GM18951 (cell line): Measurements from ENCODE around the gene TPO.

ENCODE experiments used
- POLR2A ChIP-seq: IDR thresholded peaks from 4 replicates; pipeline ENCODE4 v1.6.1; 2011; ENCODE audit warnings: mild to moderate bottlenecking; ENCODE audit not compliant: insufficient read length, insufficient read depth; ENCODE audit errors: extremely low read depth
- in situ Hi-C: fragments of 300-500 bp; cut with MboI; formaldehyde crosslinking; loops from one replicate; pipeline ENCODE4 v1.12.0; 2022; ENCODE audit warnings: low sequenced_read_pairs, mixed read lengths, inconsistent platforms; ENCODE audit not compliant: unreplicated experiment

Gene TPO

GRCh38 chr2:1550658-1551316, 137.5 kb downstream of the TPO start:
- TF ChIP-seq POLR2A, result no peak
- in situ Hi-C loops, result no loop called here

- in situ Hi-C loops, result no loop called here
- no peak for TF ChIP-seq POLR2A
These were observed 138.6 kb downstream of the TPO start for GRCh38 chr2:1551905-1552304.

- in situ Hi-C loops, result no loop called here
These were observed 139.3 kb downstream of the TPO start for GRCh38 chr2:1552611-1553010.

GRCh38 chr2:1553671-1554295, 140.5 kb downstream of the TPO start:
- no peak for TF ChIP-seq POLR2A
- in situ Hi-C loops, result no loop called here

More at GRCh38 chr2:1552611-1553010, 139.3 kb downstream of the TPO start:
- no peak for TF ChIP-seq POLR2A

GRCh38 chr2:1556286-1556685, 143.0 kb downstream of the TPO start:
- no peak for TF ChIP-seq POLR2A
- in situ Hi-C loops, result no loop called here

DNA sequence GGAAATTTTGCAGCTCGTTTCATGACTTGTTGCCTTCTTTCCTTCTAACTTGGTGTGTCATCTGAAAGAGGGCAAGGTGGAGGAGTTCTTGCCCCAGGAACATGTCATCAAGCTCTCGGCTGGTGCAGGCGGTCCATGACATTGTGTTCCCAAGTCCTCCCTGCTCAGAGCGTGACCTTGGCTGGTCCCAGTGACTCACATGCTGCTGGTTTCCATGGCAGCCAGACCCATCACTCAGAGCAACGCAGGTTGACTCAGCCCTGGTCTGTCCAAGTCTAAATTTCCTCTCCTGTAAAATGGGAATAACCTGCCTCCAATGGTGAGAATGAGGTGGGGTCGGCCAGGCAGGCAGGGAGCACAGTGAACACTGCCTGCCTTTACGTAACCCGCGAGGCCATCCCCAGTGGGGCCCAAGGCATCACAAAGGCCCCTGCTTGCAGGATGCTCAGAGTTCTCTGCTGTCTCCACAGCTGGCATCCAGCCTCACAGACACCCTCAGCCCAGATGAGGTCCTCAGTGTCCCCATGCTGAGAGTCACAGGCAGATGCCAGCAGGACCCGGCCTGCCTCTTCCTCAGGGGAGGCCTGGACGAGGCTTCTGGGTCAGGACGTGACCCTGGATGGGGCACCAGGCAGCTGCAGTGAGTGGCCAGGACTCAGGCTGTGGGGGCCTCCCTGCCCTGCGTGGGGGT, 143.7 kb downstream of the TPO start:
- in situ Hi-C loops, result no loop called here
- no peak for TF ChIP-seq POLR2A

DNA sequence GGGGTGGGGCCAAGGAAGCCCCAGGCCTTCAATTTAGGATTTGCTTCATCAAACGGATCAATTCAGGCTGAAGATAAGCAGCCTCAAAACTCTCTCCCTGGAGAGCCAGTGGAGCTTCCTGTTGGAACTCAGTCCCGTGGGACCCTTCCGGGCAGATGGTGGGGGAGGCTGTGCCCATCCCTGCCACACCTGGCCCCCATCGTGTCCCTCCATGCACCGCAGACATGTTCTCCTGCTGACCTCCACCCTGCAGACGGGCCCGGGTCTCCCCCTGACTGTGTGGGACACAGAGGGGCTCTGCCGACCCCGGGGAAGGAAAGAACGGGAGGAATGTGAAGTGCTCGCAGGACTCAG, 144.2 kb downstream of the TPO start:
- in situ Hi-C loops, result no loop called here
- TF ChIP-seq POLR2A, result no peak

GRCh38 chr2:1559589-1560175, 146.4 kb downstream of the TPO start:
- no peak for TF ChIP-seq POLR2A
- in situ Hi-C loops, result no loop called here

DNA sequence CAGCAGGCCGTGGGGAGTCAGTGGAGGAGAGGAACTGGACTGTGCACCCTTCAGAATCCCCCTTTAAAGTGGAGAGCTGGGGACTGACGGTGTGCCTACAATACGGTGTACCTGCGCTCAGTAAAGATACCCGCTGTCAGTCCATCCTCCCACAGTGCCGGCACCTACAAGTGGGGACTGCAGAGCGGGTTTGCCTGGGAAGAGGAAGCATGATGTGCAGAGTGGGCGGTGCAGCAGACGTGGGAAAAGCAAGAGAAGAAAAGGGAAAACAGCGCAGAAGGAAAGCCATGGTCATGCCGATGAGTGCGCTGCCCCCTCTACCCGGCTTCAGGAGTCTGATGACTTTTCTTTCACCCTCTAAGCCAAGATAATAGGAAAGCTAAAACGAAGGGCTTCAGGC, 148.0 kb downstream of the TPO start:
- in situ Hi-C loops, result no loop called here
- no peak for TF ChIP-seq POLR2A

GRCh38 chr2:1561811-1562421, 148.7 kb downstream of the TPO start:
- in situ Hi-C loops, result no loop called here
- TF ChIP-seq POLR2A, result no peak

GRCh38 chr2:1563084-1563857, 150.0 kb downstream of the TPO start:
- TF ChIP-seq POLR2A, result no peak
- in situ Hi-C loops, result no loop called here

DNA sequence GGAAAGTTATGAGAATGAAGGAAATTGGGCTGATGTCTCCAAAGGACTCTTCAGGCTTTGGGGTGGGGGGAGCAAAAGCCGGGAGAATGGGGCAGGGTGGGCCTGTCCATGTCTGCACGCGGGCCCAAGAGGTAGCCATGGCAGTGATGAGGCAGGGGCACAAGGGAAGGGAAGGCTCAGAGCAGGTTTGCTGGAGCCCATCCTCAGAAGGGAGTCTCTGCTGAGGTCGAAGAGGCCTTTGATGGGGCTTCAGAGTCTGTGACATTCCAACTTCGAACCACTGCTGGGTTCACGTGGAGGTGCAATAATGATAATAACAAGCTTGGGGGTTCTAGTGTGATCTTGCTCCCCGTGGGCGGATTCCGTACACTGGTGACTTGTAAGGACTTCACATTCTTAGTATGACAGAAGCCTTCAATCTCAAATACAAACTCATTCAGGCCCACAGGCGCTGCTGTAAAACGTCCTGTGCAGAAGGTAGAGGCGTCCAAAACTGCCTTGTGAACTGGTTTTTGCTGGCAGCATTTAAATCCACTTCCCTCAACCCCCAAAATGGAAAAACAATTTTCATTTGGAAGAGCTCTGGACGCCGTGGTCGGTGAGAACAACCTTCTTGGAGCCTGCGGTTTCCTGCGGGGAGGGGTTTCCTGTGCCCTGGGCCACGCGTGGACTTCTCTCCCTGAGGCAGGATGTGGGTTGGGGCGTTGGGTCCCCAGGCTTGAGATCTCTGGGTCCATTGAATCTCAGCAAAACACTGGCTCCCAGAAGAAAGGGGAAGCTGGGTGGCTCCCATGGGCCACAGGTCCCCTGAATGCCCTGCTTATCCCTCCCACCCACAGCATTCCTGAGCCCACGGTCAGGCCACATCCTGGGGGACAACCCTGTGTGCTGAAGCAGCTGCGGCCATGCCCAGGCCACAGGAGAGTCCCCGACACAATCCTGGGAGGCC, 151.0 kb downstream of the TPO start:
- no peak for TF ChIP-seq POLR2A
- in situ Hi-C loops, result no loop called here
